T1000 (cell line): ENCODE measurements around the gene CRIM1.

ENCODE experiments used
- DNase-seq: peaks from one replicate; lab custom pipeline; 2025; ENCODE audit warnings: mixed read lengths; lab: John Stamatoyannopoulos, UW

Gene CRIM1

GRCh38 chr2:36520431-36520830 is 164.9 kb downstream of the CRIM1 start:
- DNase-seq: no peak

GRCh38 chr2:36523153-36523552 is 167.6 kb downstream of the CRIM1 start:
- DNase-seq: no peak

- no peak for DNase-seq
These were observed 169.7 kb downstream of the CRIM1 start for GRCh38 chr2:36525245-36525644.

- no peak for DNase-seq
These were observed 170.6 kb downstream of the CRIM1 start for GRCh38 chr2:36526226-36526625.

GRCh38 chr2:36528274-36528673 is 172.7 kb downstream of the CRIM1 start:
- no peak for DNase-seq

- no peak for DNase-seq
These were observed 173.3 kb downstream of the CRIM1 start for GRCh38 chr2:36528766-36529392.

GRCh38 chr2:36530178-36530982 is 174.8 kb downstream of the CRIM1 start:
- DNase-seq: no peak

- no peak for DNase-seq
These were observed 175.4 kb downstream of the CRIM1 start for GRCh38 chr2:36530983-36531354.

GRCh38 chr2:36534275-36534799 is 178.8 kb downstream of the CRIM1 start:
- no peak for DNase-seq

GRCh38 chr2:36535099-36535498 is 179.5 kb downstream of the CRIM1 start:
- no peak for DNase-seq

GRCh38 chr2:36536776-36537175 is 181.2 kb downstream of the CRIM1 start:
- DNase-seq: no peak

- no peak for DNase-seq
These were observed 182.8 kb downstream of the CRIM1 start for GRCh38 chr2:36538335-36538734.

- no peak for DNase-seq
These were observed 184.1 kb downstream of the CRIM1 start for GRCh38 chr2:36539631-36540030.

GRCh38 chr2:36540986-36541754 is 185.6 kb downstream of the CRIM1 start:
- DNase-seq: no peak

- DNase-seq: no peak
These were observed 186.5 kb downstream of the CRIM1 start for GRCh38 chr2:36541891-36542595.

GRCh38 chr2:36544638-36545338 is 189.2 kb downstream of the CRIM1 start:
- DNase-seq: no peak

- DNase-seq: no peak
These were observed 190.4 kb downstream of the CRIM1 start for GRCh38 chr2:36545871-36546416.

- DNase-seq: no peak
These were observed 192.3 kb downstream of the CRIM1 start for GRCh38 chr2:36547906-36548305.

- no peak for DNase-seq
These were observed 193.6 kb downstream of the CRIM1 start for GRCh38 chr2:36549165-36549574.

- no peak for DNase-seq
These were observed 194.4 kb downstream of the CRIM1 start for GRCh38 chr2:36550006-36550405.

GRCh38 chr2:36553683-36554082 is 198.1 kb downstream of the CRIM1 start:
- no peak for DNase-seq
